WTC11 (cell line): ENCODE results near the gene PCDHB6.
A peak's percentile ranks its signal among the peaks of the same experiment; 100 is the strongest.

Experiments used
- NFE2L1 ChIP-seq: sonication (generic); formaldehyde crosslinking; IDR thresholded peaks from 2 replicates; pipeline ENCODE4 v1.8.1; 2023; ENCODE audit warnings: missing genetic modification reagents
- NR1H2 ChIP-seq: sonication (generic); formaldehyde crosslinking; IDR thresholded peaks from 2 replicates; pipeline ENCODE4 v1.9.0; 2021; ENCODE audit warnings: mild to moderate bottlenecking, moderate library complexity, missing genetic modification reagents
- RELA ChIP-seq: sonication (generic); formaldehyde crosslinking; IDR thresholded peaks from 2 replicates; pipeline ENCODE4 v1.8.1; 2022; ENCODE audit warnings: missing genetic modification reagents, mild to moderate bottlenecking, borderline replicate concordance
- TEAD4 ChIP-seq: sonication (generic); formaldehyde crosslinking; IDR thresholded peaks from 2 replicates; pipeline ENCODE4 v1.8.0; 2022; ENCODE audit warnings: mild to moderate bottlenecking, missing genetic modification reagents
- TF ChIP-seq, protein P1 (sequence below): fragments of 200-600 bp; IDR thresholded peaks from 2 replicates; pipeline ENCODE4 v1.8.0; 2022; ENCODE audit warnings: antibody characterized with exemption
- TF ChIP-seq, protein P2 (sequence below): sonication (generic); formaldehyde crosslinking; IDR thresholded peaks from 2 replicates; pipeline ENCODE4 v1.8.0; 2023; ENCODE audit warnings: missing genetic modification reagents
- TF ChIP-seq, protein P3 (sequence below): sonication (generic); formaldehyde crosslinking; IDR thresholded peaks from 2 replicates; pipeline ENCODE4 v1.8.1; 2022; ENCODE audit warnings: mild to moderate bottlenecking, missing genetic modification reagents, moderate library complexity, borderline replicate concordance
- TF ChIP-seq, protein P4 (sequence below): sonication (generic); formaldehyde crosslinking; IDR thresholded peaks from 2 replicates; pipeline ENCODE4 v1.8.1; 2022; ENCODE audit warnings: mild to moderate bottlenecking, moderate library complexity, missing genetic modification reagents
- TF ChIP-seq, protein P5 (sequence below): sonication (generic); formaldehyde crosslinking; IDR thresholded peaks from 2 replicates; pipeline ENCODE4 v1.8.1; 2023; ENCODE audit warnings: mild to moderate bottlenecking, missing genetic modification reagents
- TF ChIP-seq, protein P6 (sequence below): sonication (generic); formaldehyde crosslinking; IDR thresholded peaks from 2 replicates; pipeline ENCODE4 v1.8.1; 2022; ENCODE audit warnings: low read depth, mild to moderate bottlenecking, moderate library complexity, missing genetic modification reagents, borderline replicate concordance

DNA sequence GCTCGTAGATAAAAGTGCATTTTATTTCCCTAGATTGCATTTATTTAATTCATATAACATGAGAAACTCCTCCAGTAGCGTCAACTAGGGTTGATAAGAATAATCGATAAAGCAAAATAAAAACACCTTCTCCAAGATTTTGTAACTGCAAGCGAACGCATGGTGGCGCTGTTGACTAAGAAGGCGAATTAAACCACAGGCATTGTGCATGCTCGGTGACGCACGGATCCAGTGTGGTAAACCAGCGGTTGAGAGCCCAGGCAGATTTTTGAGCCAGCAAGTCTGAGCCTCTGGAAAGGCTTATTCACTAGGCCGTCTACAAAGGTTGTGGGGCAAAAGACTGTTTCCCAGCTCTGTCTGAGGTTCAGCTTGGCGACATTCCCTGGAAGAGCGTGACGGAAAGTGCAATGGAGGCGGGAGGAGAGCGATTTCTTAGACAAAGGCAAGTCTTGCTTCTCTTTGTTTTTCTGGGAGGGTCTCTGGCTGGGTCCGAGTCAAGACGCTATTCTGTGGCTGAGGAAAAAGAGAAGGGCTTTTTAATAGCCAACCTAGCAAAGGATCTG, 49.5 kb upstream of the PCDHB6 start, which contains the start of gene PCDHB3:
- TF ChIP-seq, protein P1, sequence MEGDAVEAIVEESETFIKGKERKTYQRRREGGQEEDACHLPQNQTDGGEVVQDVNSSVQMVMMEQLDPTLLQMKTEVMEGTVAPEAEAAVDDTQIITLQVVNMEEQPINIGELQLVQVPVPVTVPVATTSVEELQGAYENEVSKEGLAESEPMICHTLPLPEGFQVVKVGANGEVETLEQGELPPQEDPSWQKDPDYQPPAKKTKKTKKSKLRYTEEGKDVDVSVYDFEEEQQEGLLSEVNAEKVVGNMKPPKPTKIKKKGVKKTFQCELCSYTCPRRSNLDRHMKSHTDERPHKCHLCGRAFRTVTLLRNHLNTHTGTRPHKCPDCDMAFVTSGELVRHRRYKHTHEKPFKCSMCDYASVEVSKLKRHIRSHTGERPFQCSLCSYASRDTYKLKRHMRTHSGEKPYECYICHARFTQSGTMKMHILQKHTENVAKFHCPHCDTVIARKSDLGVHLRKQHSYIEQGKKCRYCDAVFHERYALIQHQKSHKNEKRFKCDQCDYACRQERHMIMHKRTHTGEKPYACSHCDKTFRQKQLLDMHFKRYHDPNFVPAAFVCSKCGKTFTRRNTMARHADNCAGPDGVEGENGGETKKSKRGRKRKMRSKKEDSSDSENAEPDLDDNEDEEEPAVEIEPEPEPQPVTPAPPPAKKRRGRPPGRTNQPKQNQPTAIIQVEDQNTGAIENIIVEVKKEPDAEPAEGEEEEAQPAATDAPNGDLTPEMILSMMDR: peak; percentile 71
- TF ChIP-seq, protein P2, sequence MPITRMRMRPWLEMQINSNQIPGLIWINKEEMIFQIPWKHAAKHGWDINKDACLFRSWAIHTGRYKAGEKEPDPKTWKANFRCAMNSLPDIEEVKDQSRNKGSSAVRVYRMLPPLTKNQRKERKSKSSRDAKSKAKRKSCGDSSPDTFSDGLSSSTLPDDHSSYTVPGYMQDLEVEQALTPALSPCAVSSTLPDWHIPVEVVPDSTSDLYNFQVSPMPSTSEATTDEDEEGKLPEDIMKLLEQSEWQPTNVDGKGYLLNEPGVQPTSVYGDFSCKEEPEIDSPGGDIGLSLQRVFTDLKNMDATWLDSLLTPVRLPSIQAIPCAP: no peak
- TF ChIP-seq, protein P3, sequence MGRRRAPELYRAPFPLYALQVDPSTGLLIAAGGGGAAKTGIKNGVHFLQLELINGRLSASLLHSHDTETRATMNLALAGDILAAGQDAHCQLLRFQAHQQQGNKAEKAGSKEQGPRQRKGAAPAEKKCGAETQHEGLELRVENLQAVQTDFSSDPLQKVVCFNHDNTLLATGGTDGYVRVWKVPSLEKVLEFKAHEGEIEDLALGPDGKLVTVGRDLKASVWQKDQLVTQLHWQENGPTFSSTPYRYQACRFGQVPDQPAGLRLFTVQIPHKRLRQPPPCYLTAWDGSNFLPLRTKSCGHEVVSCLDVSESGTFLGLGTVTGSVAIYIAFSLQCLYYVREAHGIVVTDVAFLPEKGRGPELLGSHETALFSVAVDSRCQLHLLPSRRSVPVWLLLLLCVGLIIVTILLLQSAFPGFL (CRISPR knock-in tag): no peak
- no peak for TF ChIP-seq TEAD4 (CRISPR knock-in tag)
- TF ChIP-seq, protein P4, sequence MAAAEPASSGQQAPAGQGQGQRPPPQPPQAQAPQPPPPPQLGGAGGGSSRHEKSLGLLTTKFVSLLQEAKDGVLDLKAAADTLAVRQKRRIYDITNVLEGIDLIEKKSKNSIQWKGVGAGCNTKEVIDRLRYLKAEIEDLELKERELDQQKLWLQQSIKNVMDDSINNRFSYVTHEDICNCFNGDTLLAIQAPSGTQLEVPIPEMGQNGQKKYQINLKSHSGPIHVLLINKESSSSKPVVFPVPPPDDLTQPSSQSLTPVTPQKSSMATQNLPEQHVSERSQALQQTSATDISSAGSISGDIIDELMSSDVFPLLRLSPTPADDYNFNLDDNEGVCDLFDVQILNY (CRISPR knock-in tag): no peak
- no peak for TF ChIP-seq NFE2L1
- no peak for TF ChIP-seq NR1H2 (CRISPR knock-in tag)
- TF ChIP-seq, protein P5, sequence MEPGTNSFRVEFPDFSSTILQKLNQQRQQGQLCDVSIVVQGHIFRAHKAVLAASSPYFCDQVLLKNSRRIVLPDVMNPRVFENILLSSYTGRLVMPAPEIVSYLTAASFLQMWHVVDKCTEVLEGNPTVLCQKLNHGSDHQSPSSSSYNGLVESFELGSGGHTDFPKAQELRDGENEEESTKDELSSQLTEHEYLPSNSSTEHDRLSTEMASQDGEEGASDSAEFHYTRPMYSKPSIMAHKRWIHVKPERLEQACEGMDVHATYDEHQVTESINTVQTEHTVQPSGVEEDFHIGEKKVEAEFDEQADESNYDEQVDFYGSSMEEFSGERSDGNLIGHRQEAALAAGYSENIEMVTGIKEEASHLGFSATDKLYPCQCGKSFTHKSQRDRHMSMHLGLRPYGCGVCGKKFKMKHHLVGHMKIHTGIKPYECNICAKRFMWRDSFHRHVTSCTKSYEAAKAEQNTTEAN (CRISPR knock-in tag): no peak
- no peak for TF ChIP-seq RELA
- TF ChIP-seq, protein P6, sequence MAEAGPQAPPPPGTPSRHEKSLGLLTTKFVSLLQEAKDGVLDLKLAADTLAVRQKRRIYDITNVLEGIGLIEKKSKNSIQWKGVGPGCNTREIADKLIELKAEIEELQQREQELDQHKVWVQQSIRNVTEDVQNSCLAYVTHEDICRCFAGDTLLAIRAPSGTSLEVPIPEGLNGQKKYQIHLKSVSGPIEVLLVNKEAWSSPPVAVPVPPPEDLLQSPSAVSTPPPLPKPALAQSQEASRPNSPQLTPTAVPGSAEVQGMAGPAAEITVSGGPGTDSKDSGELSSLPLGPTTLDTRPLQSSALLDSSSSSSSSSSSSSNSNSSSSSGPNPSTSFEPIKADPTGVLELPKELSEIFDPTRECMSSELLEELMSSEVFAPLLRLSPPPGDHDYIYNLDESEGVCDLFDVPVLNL (CRISPR knock-in tag): no peak
